ENCODE results near the gene MED26. TPM values are rescaled to one million over a fixed set of nuclear protein-coding genes. Genes with fewer than 3 reads are reported as not detected.
"Not testable (repeated sequence)": the region's sequence is repeated elsewhere in the genome, so short reads cannot be mapped to it uniquely, and the experiment has no call there.

The MED26 gene
- total and polyA plus RNA-seq, 9 of the 15 experiments (the other 6 are each of a cell fraction or from before 2014, with no cell fraction given): 0.71 to 15.1 (median 6.2) TPM

GRCh38 chr19:16670291-16670690 is 42.3 kb upstream of the MED26 start:
- Histone ChIP-seq H3K9me3 (replicated peaks; ENCODE audit: control insufficient read depth, insufficient read depth, low read depth, low read length) (no peaks in the 10 kb centered on the region), H3K79me2 (ENCODE audit: control insufficient read depth, insufficient read depth, low read length) (no peaks in the 10 kb centered on the region), H3K36me3 (ENCODE audit: control insufficient read depth, insufficient read depth, low read length) (no peaks in the 10 kb centered on the region), H3K9ac (ENCODE audit: insufficient read depth in 1 of 2, low read depth in 2 of 2, low read length in 2 of 2) (no peak overlapping the region; a peak in 2 of 4 replicates), H2AFZ (ENCODE audit: low read depth, low read length) (no peak overlapping the region), H3K9me1 (ENCODE audit: control insufficient read depth, insufficient read depth, low read length) (no peaks in the 10 kb centered on the region), H3K4me1 (replicated peaks in 1 of 2; ENCODE audit: control insufficient read depth in 2 of 2, insufficient read depth in 2 of 2, low read length in 2 of 2) (no peaks in the 10 kb centered on the region), H3K4me2 (ENCODE audit: insufficient read depth, low read length) (no peak overlapping the region), H4K20me1 (replicated peaks; ENCODE audit: control insufficient read depth, insufficient read depth, low read length) (no peaks in the 10 kb centered on the region), H3K4me3 (no peak overlapping the region), H3K27me3 (ENCODE audit: control insufficient read depth in 2 of 2, insufficient read depth in 2 of 2, low read length in 2 of 2) (no peaks in the 10 kb centered on the region), H3K27ac (ENCODE audit: extremely low read depth, low read depth, low read length) (no peak overlapping the region)
- BruUV-seq (replicated peaks): no TSS peak
- POLR2A ChIA-PET: interaction anchor here (0.7 to 0.9 kb wide), 2 partner anchors 13 to 42 kb away, joined by 3 read pairs; partner anchors contain the start of gene MED26
- intact Hi-C loops (cut with micrococcal nuclease) (no loop called here), in situ Hi-C loops (cut with MboI) (no loop called here)
- TF ChIP-seq ZNF24 (IDR thresholded peaks at IDR 0.05) (no peak), HMG20B (CRISPR knock-in tag; IDR thresholded peaks at IDR 0.05) (no peak), ZBTB33 (CRISPR knock-in tag; IDR thresholded peaks at IDR 0.05) (no peak), ARNT (IDR thresholded peaks at IDR 0.05) (no peak), PHTF2 (CRISPR knock-in tag; IDR thresholded peaks at IDR 0.05) (no peak), ZNF354B (CRISPR knock-in tag; IDR thresholded peaks at IDR 0.05) (no peak), ZBTB7A (IDR thresholded peaks at IDR 0.05; ENCODE audit: borderline replicate concordance, control insufficient read depth, low read depth, low read length) (no peak), ZC3H11A (IDR thresholded peaks at IDR 0.05; ENCODE audit: low read depth, low read length) (no peak), TCF7L2 (IDR thresholded peaks at IDR 0.05; ENCODE audit: low read depth, low read length) (no peak), CBX2 (IDR thresholded peaks at IDR 0.05; ENCODE audit: insufficient read depth, low read length, poor library complexity, severe bottlenecking) (no peak), SMARCA5 (IDR thresholded peaks at IDR 0.05) (no peak), SMARCE1 (IDR thresholded peaks at IDR 0.05) (no peak), SMAD1 (IDR thresholded peaks at IDR 0.05; ENCODE audit: low read depth, low read length, partially characterized antibody) (no peak), CBX1 (IDR thresholded peaks at IDR 0.05; ENCODE audit: low read depth) (no peak), POLR2AphosphoS2 (IDR thresholded peaks at IDR 0.05; ENCODE audit: low read length) (no peak), RBM39 (optimal IDR thresholded peaks at IDR 0.05; ENCODE audit: low read depth, low read length) (no peak)
- TF ChIP-seq, protein P1, sequence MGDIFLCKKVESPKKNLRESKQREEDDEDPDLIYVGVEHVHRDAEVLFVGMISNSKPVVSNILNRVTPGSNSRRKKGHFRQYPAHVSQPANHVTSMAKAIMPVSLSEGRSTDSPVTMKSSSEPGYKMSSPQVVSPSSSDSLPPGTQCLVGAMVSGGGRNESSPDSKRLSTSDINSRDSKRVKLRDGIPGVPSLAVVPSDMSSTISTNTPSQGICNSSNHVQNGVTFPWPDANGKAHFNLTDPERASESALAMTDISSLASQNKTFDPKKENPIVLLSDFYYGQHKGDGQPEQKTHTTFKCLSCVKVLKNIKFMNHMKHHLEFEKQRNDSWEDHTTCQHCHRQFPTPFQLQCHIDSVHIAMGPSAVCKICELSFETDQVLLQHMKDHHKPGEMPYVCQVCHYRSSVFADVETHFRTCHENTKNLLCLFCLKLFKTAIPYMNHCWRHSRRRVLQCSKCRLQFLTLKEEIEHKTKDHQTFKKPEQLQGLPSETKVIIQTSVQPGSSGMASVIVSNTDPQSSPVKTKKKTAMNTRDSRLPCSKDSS (IDR thresholded peaks at IDR 0.05; ENCODE audit: low read depth, partially characterized antibody): no peak
- no peak for FAIRE-seq
- DNase-seq (ENCODE audit: extremely low read depth in 1 of 4, low spot score in 3 of 4): no peak
- ATAC-seq: no peak
- 63% methylated on average over 11 of the region's 13 CpGs for WGBS (ENCODE audit: insufficient coverage, low coverage, missing lambda C conversion rate)
- CTCF ChIA-PET (ENCODE audit: low intra/inter-chr PET ratio): no interaction called here

GRCh38 chr19:16668702-16669101 is 40.7 kb upstream of the MED26 start:
- H3K4me1 ChIP-seq (replicated peaks in 1 of 2; ENCODE audit: control insufficient read depth in 2 of 2, insufficient read depth in 2 of 2, low read length in 2 of 2); H2AFZ ChIP-seq (ENCODE audit: low read depth, low read length); H4K20me1 ChIP-seq (replicated peaks; ENCODE audit: control insufficient read depth, insufficient read depth, low read length); intact Hi-C loops (cut with micrococcal nuclease); ATAC-seq; DNase-seq (ENCODE audit: extremely low read depth in 1 of 4, low spot score in 3 of 4); FAIRE-seq; H3K9me1 ChIP-seq (ENCODE audit: control insufficient read depth, insufficient read depth, low read length); H3K4me2 ChIP-seq (ENCODE audit: insufficient read depth, low read length); BruUV-seq (replicated peaks); CTCF ChIA-PET (ENCODE audit: low intra/inter-chr PET ratio); H3K36me3 ChIP-seq (ENCODE audit: control insufficient read depth, insufficient read depth, low read length); POLR2A ChIA-PET; H3K9ac ChIP-seq (ENCODE audit: insufficient read depth in 1 of 2, low read depth in 2 of 2, low read length in 2 of 2); H3K79me2 ChIP-seq (ENCODE audit: control insufficient read depth, insufficient read depth, low read length); H3K27me3 ChIP-seq (ENCODE audit: control insufficient read depth in 2 of 2, insufficient read depth in 2 of 2, low read length in 2 of 2); H3K4me3 ChIP-seq; H3K9me3 ChIP-seq (replicated peaks; ENCODE audit: control insufficient read depth, insufficient read depth, low read depth, low read length); in situ Hi-C loops (cut with MboI); H3K27ac ChIP-seq (ENCODE audit: extremely low read depth, low read depth, low read length): not testable (repeated sequence)
- 44% methylated on average over 4 of the region's 4 CpGs for WGBS (ENCODE audit: insufficient coverage, low coverage, missing lambda C conversion rate)

Measured in K562 (cell line).